ENCODE results near the gene A4GNT. TPM values are rescaled to one million over a fixed set of nuclear protein-coding genes. Genes with fewer than 3 reads are reported as not detected.
A peak's percentile ranks its signal among the peaks of the same experiment; 100 is the strongest.

A4GNT gene
- total RNA-seq, 1 donor from 2014 or later, result not detected

DNA sequence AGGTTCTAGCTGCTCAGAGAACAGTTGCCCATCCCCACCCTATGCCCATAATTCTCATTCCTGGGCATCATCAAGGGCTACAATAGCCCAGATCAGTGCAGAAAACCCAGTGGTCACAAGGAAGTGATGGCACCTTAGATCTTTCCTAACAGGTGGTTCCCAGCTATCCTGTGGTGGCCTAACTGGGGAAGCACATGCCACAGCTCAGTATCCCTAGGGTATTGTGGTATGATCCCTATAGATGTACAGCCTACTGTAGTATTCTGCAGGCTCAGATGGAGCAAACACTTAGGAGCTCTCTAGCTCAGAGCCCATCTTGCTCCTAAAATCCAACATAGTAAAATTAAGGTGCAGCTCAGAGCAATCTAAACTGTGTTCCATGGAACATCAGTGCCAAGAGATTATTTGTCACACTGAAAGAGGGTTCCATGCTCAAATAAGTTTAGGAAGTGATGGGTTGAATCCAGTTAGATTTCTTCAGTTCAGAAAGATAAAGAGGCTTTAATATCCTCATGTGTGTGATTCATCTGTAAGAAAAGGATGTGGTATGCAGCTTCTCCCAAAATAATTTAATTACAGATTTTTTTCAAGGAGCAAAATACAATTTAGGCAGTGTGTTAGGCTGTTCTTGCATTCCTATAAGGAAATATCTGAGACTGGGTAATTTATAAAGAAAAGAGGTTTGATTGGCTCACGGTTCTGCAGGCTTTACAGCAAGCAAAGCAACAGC lies 4.4 kb downstream of the A4GNT start:
- Mint-ChIP-seq H3K27me3 (ENCODE audit: low read depth) (no peaks in the 10 kb centered on the region), H3K9me3 (peaks cover 7% of the 10 kb centered on the region), H3K4me1 (peaks cover 9% of the 10 kb centered on the region), H3K36me3 (peaks cover 2% of the 10 kb centered on the region), H3K27ac (no peak overlapping the region), H3K4me3 (no peak overlapping the region)
- no peak for DNase-seq (ENCODE audit: low spot score in 2 of 2, unreplicated experiment in 2 of 2)
- TF ChIP-seq, protein P1, sequence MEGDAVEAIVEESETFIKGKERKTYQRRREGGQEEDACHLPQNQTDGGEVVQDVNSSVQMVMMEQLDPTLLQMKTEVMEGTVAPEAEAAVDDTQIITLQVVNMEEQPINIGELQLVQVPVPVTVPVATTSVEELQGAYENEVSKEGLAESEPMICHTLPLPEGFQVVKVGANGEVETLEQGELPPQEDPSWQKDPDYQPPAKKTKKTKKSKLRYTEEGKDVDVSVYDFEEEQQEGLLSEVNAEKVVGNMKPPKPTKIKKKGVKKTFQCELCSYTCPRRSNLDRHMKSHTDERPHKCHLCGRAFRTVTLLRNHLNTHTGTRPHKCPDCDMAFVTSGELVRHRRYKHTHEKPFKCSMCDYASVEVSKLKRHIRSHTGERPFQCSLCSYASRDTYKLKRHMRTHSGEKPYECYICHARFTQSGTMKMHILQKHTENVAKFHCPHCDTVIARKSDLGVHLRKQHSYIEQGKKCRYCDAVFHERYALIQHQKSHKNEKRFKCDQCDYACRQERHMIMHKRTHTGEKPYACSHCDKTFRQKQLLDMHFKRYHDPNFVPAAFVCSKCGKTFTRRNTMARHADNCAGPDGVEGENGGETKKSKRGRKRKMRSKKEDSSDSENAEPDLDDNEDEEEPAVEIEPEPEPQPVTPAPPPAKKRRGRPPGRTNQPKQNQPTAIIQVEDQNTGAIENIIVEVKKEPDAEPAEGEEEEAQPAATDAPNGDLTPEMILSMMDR (IDR thresholded peaks at IDR 0.05; ENCODE audit: unreplicated experiment), result no peak

DNA sequence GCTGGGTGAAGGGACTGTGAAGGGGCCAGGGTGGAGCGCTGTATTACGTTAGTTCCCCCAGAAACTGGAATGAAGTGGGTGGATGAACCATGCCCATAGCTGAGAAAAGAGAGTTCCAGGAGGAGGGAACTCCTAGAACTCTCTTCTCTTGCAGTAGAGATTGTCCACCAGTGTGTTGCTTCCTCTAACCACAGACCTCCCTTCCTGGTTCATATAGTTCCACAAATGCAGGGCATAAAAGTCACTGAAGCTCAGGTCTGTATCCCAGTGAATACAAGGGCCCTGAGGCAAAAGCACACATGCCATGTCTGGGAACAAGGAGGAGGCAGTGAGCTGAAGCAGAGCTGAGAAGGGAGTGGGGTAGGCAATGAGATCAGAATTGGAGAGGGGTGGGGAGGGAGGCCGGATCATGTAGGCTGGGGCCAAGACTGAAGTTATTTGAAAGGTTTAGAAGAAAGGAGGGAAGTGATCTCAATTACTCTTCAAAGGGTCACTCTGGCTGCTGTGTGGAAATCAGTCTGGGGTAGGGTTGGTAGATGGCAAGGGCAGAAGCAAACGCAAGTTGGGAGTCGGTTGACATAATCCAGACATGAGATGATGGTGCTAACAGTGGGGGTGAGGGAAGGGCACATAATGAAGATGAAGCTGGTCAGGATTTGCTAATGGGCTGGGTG lies 6.5 kb downstream of the A4GNT start:
- DNase-seq (ENCODE audit: low spot score in 2 of 2, unreplicated experiment in 2 of 2), result no peak
- no peaks in the 10 kb centered on the region for H3K27me3 Mint-ChIP-seq (ENCODE audit: low read depth)
- TF ChIP-seq, protein P1 (IDR thresholded peaks at IDR 0.05; ENCODE audit: unreplicated experiment), result no peak
- H3K9me3 Mint-ChIP-seq, result peaks cover 7% of the 10 kb centered on the region
- peak overlapping the region; percentile 15 for H3K27ac Mint-ChIP-seq
- H3K4me1 Mint-ChIP-seq, result peaks cover 9% of the 10 kb centered on the region
- H3K36me3 Mint-ChIP-seq, result peaks cover 2% of the 10 kb centered on the region
- H3K4me3 Mint-ChIP-seq, result no peak overlapping the region

DNA sequence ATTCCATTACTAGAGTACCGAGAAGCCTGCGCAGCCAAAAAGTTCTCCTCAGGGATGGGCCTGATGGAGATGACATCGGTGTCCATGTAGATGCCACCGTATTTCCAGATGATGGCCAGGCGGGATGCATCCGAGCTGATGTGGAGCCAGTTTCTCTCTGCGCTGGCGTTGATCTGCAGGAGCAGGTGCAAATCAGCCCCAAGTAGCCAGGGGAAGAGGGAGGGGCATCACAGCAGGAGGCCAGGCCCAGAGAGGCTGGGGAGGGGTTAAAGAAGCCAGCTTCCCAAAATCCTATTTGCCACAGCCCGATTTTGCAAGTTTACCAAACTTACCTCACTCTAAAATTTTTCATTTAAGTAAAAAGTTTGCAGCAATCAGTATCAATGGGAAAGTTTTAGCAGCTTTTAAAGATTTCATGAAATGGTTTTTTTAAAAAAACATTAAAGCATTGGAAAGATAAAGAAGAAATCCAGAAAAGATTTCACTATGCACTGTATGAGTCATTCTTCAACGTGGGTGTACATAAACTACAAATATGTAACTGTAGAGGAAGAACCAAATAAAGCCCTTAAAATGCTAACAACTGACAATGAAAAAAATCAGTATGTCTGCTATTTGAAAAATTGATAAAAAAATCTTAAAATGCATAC lies 7.4 kb downstream of the A4GNT start:
- Mint-ChIP-seq H3K36me3 (peaks cover 2% of the 10 kb centered on the region), H3K9me3 (peaks cover 7% of the 10 kb centered on the region), H3K27ac (no peak overlapping the region), H3K4me1 (peaks cover 9% of the 10 kb centered on the region), H3K27me3 (ENCODE audit: low read depth) (no peaks in the 10 kb centered on the region), H3K4me3 (no peak overlapping the region)
- no peak for DNase-seq (ENCODE audit: low spot score in 2 of 2, unreplicated experiment in 2 of 2)
- TF ChIP-seq, protein P1 (IDR thresholded peaks at IDR 0.05; ENCODE audit: unreplicated experiment), result no peak

DNA sequence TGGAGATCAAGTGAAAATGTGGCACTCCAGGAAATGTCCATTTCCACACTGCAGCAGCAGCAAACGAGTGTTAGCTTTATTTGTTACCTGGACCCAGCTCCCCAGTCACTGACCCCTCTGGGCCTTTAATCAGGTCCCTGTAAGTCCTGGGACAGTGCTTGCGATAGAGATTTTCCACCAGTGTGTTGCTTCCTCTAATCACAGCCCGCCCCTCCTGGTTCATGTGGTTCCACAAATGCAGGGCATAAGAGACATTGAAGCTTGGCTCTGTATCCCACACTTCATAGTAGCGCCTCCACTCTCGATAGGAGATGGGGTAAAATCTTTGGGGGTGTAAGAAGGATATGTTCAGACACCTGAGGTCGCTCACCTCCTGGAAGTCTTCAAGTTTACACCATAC lies 8.0 kb downstream of the A4GNT start:
- TF ChIP-seq, protein P1 (IDR thresholded peaks at IDR 0.05; ENCODE audit: unreplicated experiment), result no peak
- peaks cover 2% of the 10 kb centered on the region for H3K36me3 Mint-ChIP-seq
- no peak for DNase-seq (ENCODE audit: low spot score in 2 of 2, unreplicated experiment in 2 of 2)
- peaks cover 7% of the 10 kb centered on the region for H3K9me3 Mint-ChIP-seq
- H3K4me3 Mint-ChIP-seq, result no peak overlapping the region
- H3K27ac Mint-ChIP-seq, result no peak overlapping the region
- H3K4me1 Mint-ChIP-seq, result peaks cover 9% of the 10 kb centered on the region
- H3K27me3 Mint-ChIP-seq (ENCODE audit: low read depth), result no peaks in the 10 kb centered on the region

DNA sequence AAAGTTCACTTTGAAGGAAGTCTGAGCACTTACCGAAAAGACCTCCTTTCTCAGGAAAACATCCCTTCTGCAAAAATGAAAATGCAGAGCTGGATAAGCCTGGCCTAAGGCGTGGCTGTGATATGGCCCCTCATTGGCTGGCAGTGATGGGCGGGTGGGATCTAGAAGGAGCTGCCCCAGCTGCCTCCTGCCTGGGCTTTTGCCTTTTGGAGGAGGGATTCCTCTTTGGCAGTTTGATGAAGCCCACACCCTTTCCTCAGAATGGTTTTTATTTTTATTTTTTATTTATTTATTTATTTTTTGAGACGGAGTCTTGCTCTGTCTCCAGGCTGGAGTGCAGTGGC lies 12.8 kb downstream of the A4GNT start:
- H3K9me3 Mint-ChIP-seq, result peaks cover 7% of the 10 kb centered on the region
- peaks cover 7% of the 10 kb centered on the region for H3K4me1 Mint-ChIP-seq
- H3K4me3 Mint-ChIP-seq, result no peak overlapping the region
- DNase-seq (ENCODE audit: low spot score in 2 of 2, unreplicated experiment in 2 of 2), result no peak
- H3K27ac Mint-ChIP-seq, result no peak overlapping the region
- TF ChIP-seq, protein P1 (IDR thresholded peaks at IDR 0.05; ENCODE audit: unreplicated experiment), result no peak
- no peaks in the 10 kb centered on the region for H3K27me3 Mint-ChIP-seq (ENCODE audit: low read depth)
- peaks cover 2% of the 10 kb centered on the region for H3K36me3 Mint-ChIP-seq

Data from mesothelial cell of epicardium (in vitro differentiated cells).